NCI-H1105 treated with DMSO at 0.1 percent for 48 hours (cell line): ENCODE data around the gene IL12RB2.
A peak's percentile ranks its signal among the peaks of the same experiment; 100 is the strongest.
"Not testable (repeated sequence)": the region's sequence is repeated elsewhere in the genome, so short reads cannot be mapped to it uniquely, and the experiment has no call there.

Experiments
- DNase-seq: peaks from one replicate; lab custom pipeline; 2025; lab: John Stamatoyannopoulos, UW

The IL12RB2 gene

DNA sequence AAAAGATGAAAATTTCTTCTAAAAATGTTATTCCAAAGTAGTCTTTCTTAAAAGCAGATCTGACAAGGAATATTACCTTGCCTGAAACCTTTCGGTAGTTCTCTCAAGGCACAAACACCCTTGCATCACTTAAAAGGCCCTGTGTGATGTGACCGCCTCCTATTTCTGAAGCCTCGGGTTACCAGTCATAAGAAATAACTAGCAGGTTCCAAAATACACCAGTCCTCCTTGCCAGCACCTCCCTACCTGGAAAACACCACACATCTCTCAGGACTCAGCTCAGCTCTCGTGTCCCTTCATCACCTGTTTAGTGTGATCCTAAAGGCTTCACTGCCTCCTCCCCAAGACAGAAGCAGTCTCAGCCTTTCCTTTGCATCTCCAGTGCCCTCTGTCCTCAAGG lies 86.9 kb downstream of the IL12RB2 start:
- no peak for DNase-seq

- DNase-seq, result no peak
Measured at GRCh38 chr1:67399199-67399993, 91.7 kb downstream of the IL12RB2 start.

- DNase-seq, result not testable (repeated sequence)
Measured at GRCh38 chr1:67400029-67400786, 92.5 kb downstream of the IL12RB2 start.

DNA sequence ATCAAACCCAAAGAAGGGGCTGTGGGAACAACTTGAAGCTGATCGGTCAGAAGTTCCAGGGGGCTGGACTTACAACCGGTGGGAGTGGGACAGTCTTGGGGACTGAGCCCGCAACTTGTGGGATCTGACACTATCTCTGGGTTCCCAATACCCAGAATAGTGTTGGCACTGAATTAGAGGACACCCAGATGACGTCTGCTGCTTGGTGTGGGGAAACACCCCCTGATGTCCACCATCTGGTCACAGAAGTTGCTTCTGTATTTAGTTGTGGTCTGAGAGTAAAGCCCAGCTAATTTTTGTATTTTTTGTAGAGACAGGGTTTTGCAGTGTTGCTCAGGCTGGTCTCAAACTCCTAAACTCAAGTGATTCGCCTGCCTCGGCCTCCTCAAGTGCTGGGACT lies 93.8 kb downstream of the IL12RB2 start:
- no peak for DNase-seq

- no peak for DNase-seq
Measured at GRCh38 chr1:67404212-67404620, 96.5 kb downstream of the IL12RB2 start.

DNA sequence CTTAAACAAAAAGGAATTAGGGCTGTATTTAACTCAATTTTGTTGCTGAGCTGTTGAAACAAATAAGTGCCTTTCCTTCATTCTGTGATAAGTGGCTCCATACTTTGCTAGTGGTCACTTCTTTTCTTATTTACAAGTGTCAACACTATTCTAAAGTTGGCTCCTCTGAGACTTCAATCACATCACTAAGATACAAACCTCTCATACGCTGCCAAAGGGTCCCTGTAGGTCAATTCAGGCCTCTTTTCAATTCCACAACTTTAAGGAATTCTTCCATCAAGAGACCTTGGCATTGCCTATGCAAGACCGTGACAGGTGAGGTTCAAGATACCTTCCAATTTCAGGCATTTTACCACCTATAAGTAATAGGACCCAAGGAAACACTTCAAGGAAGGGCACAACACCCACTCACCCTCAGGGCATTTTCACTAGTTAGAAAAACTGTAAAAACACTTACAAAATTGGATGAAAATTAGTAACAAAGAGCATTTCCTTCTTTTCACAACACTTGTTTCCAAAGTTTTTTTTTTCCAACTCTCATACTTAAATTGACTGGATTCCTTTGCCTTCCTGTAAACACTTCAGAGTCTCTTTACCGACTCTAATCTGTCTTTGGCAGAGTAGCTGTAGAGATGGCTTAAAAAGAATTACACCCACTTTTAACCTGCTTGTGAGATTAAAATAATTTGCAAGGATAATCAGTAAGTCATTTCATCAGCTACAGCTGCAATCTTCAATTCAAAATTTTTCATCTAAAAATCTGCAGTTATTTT lies 98.0 kb downstream of the IL12RB2 start:
- no peak for DNase-seq

DNA sequence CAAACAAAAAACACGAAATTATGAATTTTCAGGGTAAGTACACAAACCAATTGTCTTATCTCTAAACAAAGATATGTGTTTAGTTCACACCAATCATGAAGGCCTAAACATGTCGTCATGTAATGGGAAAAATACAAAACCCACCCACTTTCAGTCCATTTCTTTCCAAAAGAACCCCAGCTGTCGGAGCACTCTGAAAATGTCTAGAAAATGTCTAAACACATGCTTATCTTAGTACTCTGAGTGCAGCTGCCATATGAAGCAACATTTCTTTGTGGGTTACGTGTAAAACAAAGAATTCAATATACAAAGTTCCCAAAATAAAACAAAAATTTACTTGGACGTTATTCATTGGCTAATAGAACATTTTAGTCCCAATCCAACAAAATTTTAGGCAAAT lies 99.8 kb downstream of the IL12RB2 start:
- no peak for DNase-seq

- no peak for DNase-seq
Measured at GRCh38 chr1:67408148-67408547, 100.5 kb downstream of the IL12RB2 start.

DNA sequence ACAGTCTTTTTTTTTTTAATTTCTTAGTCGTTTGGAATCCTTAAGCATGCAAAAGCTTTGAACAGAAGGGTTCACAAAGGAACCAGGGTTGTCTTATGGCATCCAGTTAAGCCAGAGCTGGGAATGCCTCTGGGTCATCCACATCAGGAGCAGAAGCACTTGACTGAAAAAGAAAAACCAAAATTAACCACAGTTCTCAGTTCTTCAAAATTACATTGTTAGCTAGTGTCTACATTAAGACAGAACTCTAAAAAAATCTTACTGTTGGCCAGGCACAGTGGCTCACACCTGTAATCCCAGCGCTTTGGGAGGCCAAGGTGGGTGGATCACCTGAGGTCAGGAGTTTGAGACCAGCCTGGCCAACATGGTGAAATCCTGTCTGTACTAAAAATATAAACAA lies 105.4 kb downstream of the IL12RB2 start:
- DNase-seq, result not testable (repeated sequence)

- DNase-seq, result no peak
Measured at GRCh38 chr1:67414574-67414973, 106.9 kb downstream of the IL12RB2 start.

- no peak for DNase-seq
Measured at GRCh38 chr1:67415041-67415440, 107.4 kb downstream of the IL12RB2 start.

DNA sequence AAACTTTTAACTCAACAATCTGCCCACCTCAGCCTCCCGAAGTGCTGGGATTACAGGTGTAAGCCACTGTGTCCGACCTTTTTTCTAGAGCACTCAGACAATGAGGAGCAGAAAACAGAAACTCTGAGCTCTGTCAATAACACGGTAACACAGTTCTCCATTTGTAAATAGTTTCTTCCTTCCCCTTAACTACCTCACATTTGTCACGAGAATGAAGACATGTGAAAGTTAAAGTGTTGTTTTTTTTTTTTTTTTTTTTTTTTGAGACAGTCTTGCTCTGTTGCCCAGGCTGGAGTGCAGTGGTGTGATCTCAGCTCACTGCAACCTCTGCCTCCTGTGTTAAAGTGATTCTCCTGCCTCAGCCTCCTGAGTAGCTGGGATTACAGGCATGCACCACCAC lies 110.1 kb downstream of the IL12RB2 start:
- not testable (repeated sequence) for DNase-seq

GRCh38 chr1:67418839-67419586 lies 111.3 kb downstream of the IL12RB2 start:
- DNase-seq, result no peak

DNA sequence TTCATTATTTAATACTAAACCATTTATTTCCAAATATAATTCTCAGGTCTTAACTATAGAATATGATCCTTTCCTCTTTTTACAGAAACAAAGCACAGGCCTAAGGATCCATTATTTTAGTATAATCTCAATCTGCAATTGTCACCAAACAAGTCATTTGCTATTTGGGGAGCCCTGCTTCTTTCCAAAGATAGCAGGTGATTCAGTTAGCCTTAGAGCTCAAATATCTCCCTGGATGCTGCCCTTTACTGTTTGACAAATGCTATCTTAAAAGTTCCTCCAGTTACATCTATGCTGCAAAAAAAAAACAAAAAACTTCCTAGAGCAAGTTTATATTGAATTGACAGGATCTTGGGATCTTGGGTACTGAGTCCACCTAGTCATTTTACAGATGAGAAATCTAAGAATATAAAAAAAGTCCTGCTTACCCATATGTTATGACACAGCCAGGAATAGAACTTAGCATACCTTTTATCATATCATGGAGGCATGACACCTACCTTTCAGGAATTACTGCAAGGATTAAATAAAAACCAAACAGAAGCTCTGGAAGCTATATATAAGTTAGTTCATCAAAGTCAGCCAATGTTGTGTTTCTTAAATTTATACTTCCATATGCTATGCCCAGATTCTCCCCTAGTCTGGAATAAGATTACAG lies 113.3 kb downstream of the IL12RB2 start:
- DNase-seq, result no peak

DNA sequence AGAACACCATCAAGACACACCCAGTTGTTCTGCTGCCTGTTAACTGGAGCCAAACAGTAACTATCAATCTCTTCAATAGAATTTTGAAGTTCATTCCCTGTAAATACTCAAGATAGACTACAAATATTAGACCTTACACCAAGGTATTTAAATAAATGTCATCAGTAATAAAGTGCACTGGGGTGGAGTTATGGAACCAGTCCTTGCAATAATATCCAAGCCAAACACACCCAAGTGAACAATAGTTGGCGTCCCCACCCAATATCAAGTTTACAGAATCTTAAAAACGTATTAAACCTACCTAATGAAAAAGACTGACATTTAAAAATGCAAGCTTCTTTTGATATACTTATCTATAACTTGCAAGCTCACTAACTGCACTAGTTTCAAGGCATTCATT lies 119.8 kb downstream of the IL12RB2 start:
- DNase-seq, result no peak

DNA sequence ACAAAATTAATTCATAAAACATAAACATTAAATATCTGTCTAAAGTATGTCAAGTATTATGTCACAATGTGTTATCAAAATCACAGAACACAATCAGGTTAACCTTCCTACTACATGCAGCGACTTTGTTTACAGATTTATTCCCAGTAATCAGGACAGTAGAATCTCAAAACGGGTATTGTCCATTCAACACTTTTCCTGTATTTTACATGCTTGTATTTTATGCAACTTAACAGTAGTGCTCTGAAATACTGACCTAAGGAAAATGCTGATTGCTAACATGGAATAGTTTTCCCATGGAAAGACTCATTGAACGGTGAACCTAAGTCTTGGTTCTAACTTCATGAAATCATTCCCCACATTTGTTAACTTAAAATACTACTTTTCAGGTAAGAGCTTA lies 120.3 kb downstream of the IL12RB2 start:
- no peak for DNase-seq

GRCh38 chr1:67429011-67429527 lies 121.4 kb downstream of the IL12RB2 start:
- peak; percentile 13 for DNase-seq

- DNase-seq, result peak; percentile 26
Measured at GRCh38 chr1:67429528-67430357, 122.1 kb downstream of the IL12RB2 start.

DNA sequence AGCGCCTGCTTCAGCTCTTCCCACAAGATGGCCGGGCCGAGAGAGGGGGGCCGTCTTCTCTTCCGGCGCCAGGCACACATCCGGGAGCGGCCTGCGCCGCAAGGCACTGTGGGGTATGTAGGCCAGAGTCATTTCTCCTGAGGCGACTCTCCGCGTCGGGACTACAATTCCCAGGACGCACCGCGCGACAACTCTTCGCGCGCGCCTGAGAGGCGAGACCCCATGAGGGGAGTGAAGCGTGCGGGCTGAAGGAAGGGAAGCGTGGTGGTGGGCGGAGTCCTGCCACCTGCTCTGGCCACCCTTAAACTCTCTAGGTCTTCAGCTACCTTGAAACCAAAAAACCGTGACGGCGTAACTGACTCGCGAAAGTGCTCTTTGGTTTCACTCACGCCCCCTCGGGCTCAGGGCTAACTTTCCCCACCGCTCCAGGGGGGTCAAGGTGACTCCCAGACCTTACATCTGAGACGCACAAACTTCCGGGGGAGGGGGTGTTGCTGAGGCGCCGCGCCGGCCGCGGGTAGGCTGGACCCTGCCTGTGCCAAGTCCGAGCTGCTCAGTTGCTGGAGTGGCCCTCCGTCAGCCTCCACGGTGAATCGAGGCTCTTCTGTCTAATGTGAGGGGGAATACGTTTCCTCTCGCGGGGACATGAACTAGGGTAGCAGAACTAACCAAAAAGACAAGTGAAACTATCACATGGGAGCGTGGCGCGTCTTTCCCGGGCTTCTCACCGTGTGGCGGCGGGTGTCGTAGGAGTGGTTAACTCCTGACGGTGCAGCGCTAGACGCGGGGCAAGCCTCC lies 122.9 kb downstream of the IL12RB2 start, which contains the start of gene SERBP1:
SERBP1 (minus strand) TSS at position 45 of the 798 bp plus-strand sequence. CDS start 102 bp downstream, outside the sequence.
- DNase-seq, result peak; percentile 99
